GM12873 (cell line): ENCODE data around the gene ADGRG1.

Source experiments
- CTCF ChIP-seq: IDR thresholded peaks from 2 replicates; pipeline ENCODE4 v1.5.1; 2012; ENCODE audit warnings: low read depth, mild to moderate bottlenecking, moderate library complexity, low read length, control low read depth; ENCODE audit not compliant: insufficient read depth; ENCODE audit errors: missing control alignments

The ADGRG1 gene

GRCh38 chr16:57623251-57624043 is 5.0 kb upstream of the ADGRG1 start:
- TF ChIP-seq CTCF: no peak

- TF ChIP-seq CTCF: no peak
These were observed 4.3 kb upstream of the ADGRG1 start for GRCh38 chr16:57624044-57624688.

GRCh38 chr16:57624806-57625500 is 3.5 kb upstream of the ADGRG1 start:
- no peak for TF ChIP-seq CTCF

- TF ChIP-seq CTCF: no peak
These were observed 1.8 kb upstream of the ADGRG1 start for GRCh38 chr16:57626420-57627170.

- no peak for TF ChIP-seq CTCF
These were observed 1.1 kb upstream of the ADGRG1 start for GRCh38 chr16:57627184-57627871.

GRCh38 chr16:57628783-57629293 is 408 bp downstream of the ADGRG1 start:
- no peak for TF ChIP-seq CTCF
